CD4-positive, alpha-beta T cell (primary cell): ENCODE results near the gene SCN3A. TPM values are rescaled to one million over a fixed set of nuclear protein-coding genes. Genes with fewer than 3 reads are reported as not detected.

Source experiments
- ATAC-seq: fragments of 200-7000 bp; cut with Tn5 transposase; one replicate; pipeline ENCODE4 v1.10.0; 2022; ENCODE audit warnings: mild to moderate bottlenecking; ENCODE audit not compliant: poor library complexity
- CTCF ChIA-PET: fragments of 350-600 bp; sonication (Branson Sonifier 250); formaldehyde crosslinking; loops from one replicate; lab custom pipeline; 2021; ENCODE audit warnings: antibody characterized with exemption, inconsistent platforms; lab: Charles Lee
- POLR2A ChIA-PET: fragments of 350-600 bp; sonication (Branson Sonifier 250); formaldehyde crosslinking; loops from one replicate; lab custom pipeline; 2021; ENCODE audit warnings: antibody characterized with exemption, inconsistent platforms; lab: Charles Lee
- DNase-seq, 14 experiments: peaks; one replicate each; pipeline ENCODE4 v3.0.0-alpha.2; 2013 to 2020; ENCODE audit warnings: mixed read lengths in 2 of 14
- H3K27ac ChIP-seq, 2 donors: one replicate each; pipeline versions ENCODE4 v1.5.1 to v1.7.0; 2013; ENCODE audit warnings: low read length in 2 of 2, low read depth in 1 of 2, mild to moderate bottlenecking in 1 of 2
- H3K27me3 ChIP-seq, 2 experiments: 1 replicate in 1 of 2; 2 replicates in 1 of 2; pipeline versions ENCODE4 v1.6.1 to v1.7.0; 2013; ENCODE audit warnings: low read length in 2 of 2, control low read depth in 1 of 2, mild to moderate bottlenecking in 1 of 2, moderate library complexity in 1 of 2; ENCODE audit not compliant: insufficient read depth in 2 of 2, control insufficient read depth in 1 of 2
- H3K36me3 ChIP-seq: one replicate; pipeline ENCODE4 v1.6.1; 2013; ENCODE audit warnings: low read length, control low read depth; ENCODE audit not compliant: insufficient read depth
- H3K4me1 ChIP-seq: one replicate; pipeline ENCODE4 v1.6.1; 2013; ENCODE audit warnings: low read length, control low read depth; ENCODE audit not compliant: insufficient read depth
- H3K4me3 ChIP-seq: one replicate; pipeline ENCODE4 v1.5.1; 2013; ENCODE audit warnings: mild to moderate bottlenecking, low read length, moderate library complexity
- H3K9me3 ChIP-seq, 2 experiments: 1 replicate in 1 of 2; 2 replicates in 1 of 2; pipeline versions ENCODE4 v1.6.1 to v1.7.0; 2013; ENCODE audit warnings: low read length in 2 of 2, mild to moderate bottlenecking in 2 of 2, control low read depth in 1 of 2, moderate library complexity in 1 of 2; ENCODE audit not compliant: control insufficient read depth in 1 of 2, insufficient read depth in 1 of 2
- H3K27ac Mint-ChIP-seq: one replicate; pipeline ENCODE4 v1.8.0; 2020; ENCODE audit warnings: mixed read lengths
- H3K27me3 Mint-ChIP-seq: one replicate; pipeline ENCODE4 v1.8.0; 2021; ENCODE audit warnings: mixed read lengths
- H3K36me3 Mint-ChIP-seq: one replicate; pipeline ENCODE4 v1.8.0; 2021; ENCODE audit warnings: low read depth, mixed read lengths
- H3K4me1 Mint-ChIP-seq: one replicate; pipeline ENCODE4 v1.8.0; 2021; ENCODE audit warnings: low read depth, mixed read lengths
- H3K4me3 Mint-ChIP-seq: one replicate; pipeline ENCODE4 v1.8.0; 2020; ENCODE audit warnings: mild to moderate bottlenecking, mixed read lengths
- H3K9me3 Mint-ChIP-seq: one replicate; pipeline ENCODE4 v1.8.0; 2020; ENCODE audit warnings: mixed read lengths
- CTCF ChIP-seq: fragments of 200-600 bp; IDR thresholded peaks from one replicate; pipeline ENCODE4 v1.8.0; 2022; ENCODE audit warnings: antibody characterized with exemption, mild to moderate bottlenecking
- intact Hi-C, 2 experiments: fragments of 100-400 bp; cut with DNase I in 1 of 2; cut with micrococcal nuclease in 1 of 2; formaldehyde crosslinking; loops; one replicate each; pipeline versions ENCODE4 v1.15.1 to v1.9.0; 2023 to 2025; cut with DNase I, micrococcal nuclease
- total RNA-seq, 174 experiments: library from RNA in 2 of 174; stranded (reverse) in 2 of 174; gene quantifications; one replicate each; pipeline ENCODE4 v1.2.3 and lab custom pipeline; 2021 to 2026

Gene SCN3A
- total RNA-seq, 2 experiments from 2014 or later: not detected

GRCh38 chr2:165058476-165059265 is 145.2 kb downstream of the SCN3A start:
- H3K36me3 ChIP-seq: no peaks in the 10 kb centered on the region
- H3K4me1 Mint-ChIP-seq: no peaks in the 10 kb centered on the region
- CTCF ChIA-PET: no interaction called here
- H3K9me3 Mint-ChIP-seq: no peaks in the 10 kb centered on the region
- no peaks in the 10 kb centered on the region for H3K27me3 Mint-ChIP-seq
- H3K27ac Mint-ChIP-seq: no peak overlapping the region
- DNase-seq (no peak), ATAC-seq (no peak)
- no peaks in the 10 kb centered on the region for H3K9me3 ChIP-seq
- H3K27me3 ChIP-seq: no peaks in the 10 kb centered on the region
- POLR2A ChIA-PET: no interaction called here
- TF ChIP-seq CTCF: no peak
- no peak overlapping the region for H3K4me3 ChIP-seq
- intact Hi-C loops: no loop called here
- H3K36me3 Mint-ChIP-seq: no peaks in the 10 kb centered on the region
- H3K4me1 ChIP-seq: no peaks in the 10 kb centered on the region
- no peak overlapping the region for H3K4me3 Mint-ChIP-seq
- H3K27ac ChIP-seq: no peak overlapping the region

GRCh38 chr2:165057931-165058330 is 145.9 kb downstream of the SCN3A start:
- no peak overlapping the region for H3K4me3 ChIP-seq
- Mint-ChIP-seq H3K36me3 (no peaks in the 10 kb centered on the region), H3K4me3 (no peak overlapping the region), H3K27me3 (no peaks in the 10 kb centered on the region), H3K4me1 (no peaks in the 10 kb centered on the region), H3K27ac (no peak overlapping the region), H3K9me3 (no peaks in the 10 kb centered on the region)
- H3K27me3 ChIP-seq: no peaks in the 10 kb centered on the region
- ATAC-seq (no peak), DNase-seq (no peak)
- no peaks in the 10 kb centered on the region for H3K4me1 ChIP-seq
- POLR2A ChIA-PET: no interaction called here
- H3K27ac ChIP-seq: no peak overlapping the region
- H3K36me3 ChIP-seq: no peaks in the 10 kb centered on the region
- TF ChIP-seq CTCF: no peak
- CTCF ChIA-PET: no interaction called here
- intact Hi-C loops: no loop called here
- H3K9me3 ChIP-seq: no peaks in the 10 kb centered on the region

- ChIA-PET POLR2A (no interaction called here), CTCF (no interaction called here)
- intact Hi-C loops: no loop called here
- no peak overlapping the region for H3K4me3 ChIP-seq
- Mint-ChIP-seq H3K36me3 (no peaks in the 10 kb centered on the region), H3K4me3 (no peak overlapping the region), H3K27ac (no peak overlapping the region), H3K9me3 (no peaks in the 10 kb centered on the region), H3K27me3 (no peaks in the 10 kb centered on the region), H3K4me1 (no peaks in the 10 kb centered on the region)
- no peaks in the 10 kb centered on the region for H3K9me3 ChIP-seq
- H3K36me3 ChIP-seq: no peaks in the 10 kb centered on the region
- DNase-seq (no peak), ATAC-seq (no peak)
- TF ChIP-seq CTCF: no peak
- H3K27ac ChIP-seq: no peak overlapping the region
- no peaks in the 10 kb centered on the region for H3K4me1 ChIP-seq
- H3K27me3 ChIP-seq: no peaks in the 10 kb centered on the region
These were observed 146.5 kb downstream of the SCN3A start for GRCh38 chr2:165057308-165057707.
